Measurements from ENCODE around the gene PALM3. TPM values are rescaled to one million over a fixed set of nuclear protein-coding genes. Genes with fewer than 3 reads are reported as not detected.
"Not testable (repeated sequence)": the region's sequence is repeated elsewhere in the genome, so short reads cannot be mapped to it uniquely, and the experiment has no call there.

PALM3 gene
- total RNA-seq, 2 experiments from 2014 or later: 0.25 TPM; not detected in 1

- H3K36me3 ChIP-seq (ENCODE audit: insufficient read depth, low read length): no peaks in the 10 kb centered on the region
- POLR2A ChIA-PET: no interaction called here
- Mint-ChIP-seq H3K4me3 (no peak overlapping the region), H3K9me3 (no peaks in the 10 kb centered on the region), H3K4me1 (ENCODE audit: low read depth) (peaks cover 18% of the 10 kb centered on the region), H3K36me3 (ENCODE audit: low read depth) (no peaks in the 10 kb centered on the region), H3K27ac (peak overlapping the region; percentile 44), H3K27me3 (no peaks in the 10 kb centered on the region)
- TF ChIP-seq, protein P1, sequence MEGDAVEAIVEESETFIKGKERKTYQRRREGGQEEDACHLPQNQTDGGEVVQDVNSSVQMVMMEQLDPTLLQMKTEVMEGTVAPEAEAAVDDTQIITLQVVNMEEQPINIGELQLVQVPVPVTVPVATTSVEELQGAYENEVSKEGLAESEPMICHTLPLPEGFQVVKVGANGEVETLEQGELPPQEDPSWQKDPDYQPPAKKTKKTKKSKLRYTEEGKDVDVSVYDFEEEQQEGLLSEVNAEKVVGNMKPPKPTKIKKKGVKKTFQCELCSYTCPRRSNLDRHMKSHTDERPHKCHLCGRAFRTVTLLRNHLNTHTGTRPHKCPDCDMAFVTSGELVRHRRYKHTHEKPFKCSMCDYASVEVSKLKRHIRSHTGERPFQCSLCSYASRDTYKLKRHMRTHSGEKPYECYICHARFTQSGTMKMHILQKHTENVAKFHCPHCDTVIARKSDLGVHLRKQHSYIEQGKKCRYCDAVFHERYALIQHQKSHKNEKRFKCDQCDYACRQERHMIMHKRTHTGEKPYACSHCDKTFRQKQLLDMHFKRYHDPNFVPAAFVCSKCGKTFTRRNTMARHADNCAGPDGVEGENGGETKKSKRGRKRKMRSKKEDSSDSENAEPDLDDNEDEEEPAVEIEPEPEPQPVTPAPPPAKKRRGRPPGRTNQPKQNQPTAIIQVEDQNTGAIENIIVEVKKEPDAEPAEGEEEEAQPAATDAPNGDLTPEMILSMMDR (IDR thresholded peaks at IDR 0.05): peak; percentile 26
- DNase-seq (peak in 3 of 14 experiments; percentile 46 to 64 (median 61)), ATAC-seq (ENCODE audit: poor library complexity) (no peak)
- H3K4me1 ChIP-seq (ENCODE audit: insufficient read depth, low read length): peaks cover 24% of the 10 kb centered on the region
- CTCF ChIA-PET: interaction anchor here (0.7 to 1.8 kb wide), 2 partner anchors 10 to 497 kb away, joined by 3 to 6 read pairs; no protein-coding TSS in a partner anchor
- no peaks in the 10 kb centered on the region for H3K9me3 ChIP-seq (ENCODE audit: control insufficient read depth in 1 of 2, insufficient read depth in 1 of 2, low read length in 2 of 2)
- intact Hi-C loops (cut with DNase I, micrococcal nuclease): loop anchor here in 1 of 2 experiments (1.0 kb wide), 1 partner anchor 16 kb away; no protein-coding TSS in a partner anchor
- H3K4me3 ChIP-seq (ENCODE audit: low read length): no peak overlapping the region
- no peaks in the 10 kb centered on the region for H3K27me3 ChIP-seq (ENCODE audit: control insufficient read depth in 1 of 2, insufficient read depth in 2 of 2, low read length in 2 of 2)
- H3K27ac ChIP-seq (ENCODE audit: low read depth in 1 of 2, low read length in 2 of 2): no peak overlapping the region
These were observed 38.3 kb downstream of the PALM3 start for GRCh38 chr19:14023404-14024235.

GRCh38 chr19:14022469-14022868, 39.4 kb downstream of the PALM3 start:
- Histone ChIP-seq H3K27me3 (ENCODE audit: control insufficient read depth in 1 of 2, insufficient read depth in 2 of 2, low read length in 2 of 2) (no peaks in the 10 kb centered on the region), H3K27ac (ENCODE audit: low read depth in 1 of 2, low read length in 2 of 2) (no peak overlapping the region), H3K9me3 (ENCODE audit: control insufficient read depth in 1 of 2, insufficient read depth in 1 of 2, low read length in 2 of 2) (no peaks in the 10 kb centered on the region), H3K4me1 (ENCODE audit: insufficient read depth, low read length) (peaks cover 24% of the 10 kb centered on the region), H3K36me3 (ENCODE audit: insufficient read depth, low read length) (no peaks in the 10 kb centered on the region), H3K4me3 (ENCODE audit: low read length) (no peak overlapping the region)
- TF ChIP-seq, protein P1 (IDR thresholded peaks at IDR 0.05): no peak
- intact Hi-C loops (cut with DNase I, micrococcal nuclease): no loop called here
- DNase-seq (no peak), ATAC-seq (ENCODE audit: poor library complexity) (no peak)
- Mint-ChIP-seq H3K4me3 (no peak overlapping the region), H3K27me3 (no peaks in the 10 kb centered on the region), H3K9me3 (no peaks in the 10 kb centered on the region), H3K4me1 (ENCODE audit: low read depth) (peaks cover 11% of the 10 kb centered on the region), H3K27ac (no peak overlapping the region), H3K36me3 (ENCODE audit: low read depth) (no peaks in the 10 kb centered on the region)
- ChIA-PET CTCF (interaction anchor here (1.8 kb wide), 2 partner anchors 11 to 26 kb away, joined by 6 to 8 read pairs; no protein-coding TSS in a partner anchor), POLR2A (no interaction called here)

DNA sequence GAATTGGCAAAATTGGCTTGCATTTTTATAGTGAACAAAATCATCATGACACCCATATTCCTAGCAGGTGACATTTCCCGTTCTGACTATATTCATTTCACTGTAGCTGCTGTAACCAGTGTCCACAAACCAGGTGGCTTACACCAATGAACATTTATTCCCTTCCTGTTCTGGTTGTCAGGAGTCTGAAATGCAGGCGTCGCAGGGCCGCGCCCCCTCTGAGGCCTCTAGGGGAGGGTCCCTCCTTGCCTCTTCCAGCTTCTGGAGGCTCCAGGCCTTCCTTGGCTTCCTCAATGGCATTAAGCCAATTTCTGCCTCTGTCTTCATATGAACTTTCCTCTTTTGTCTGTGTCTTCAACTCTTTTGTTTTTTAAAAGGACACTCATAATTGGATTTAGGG, 40.4 kb downstream of the PALM3 start:
- intact Hi-C loops (cut with DNase I, micrococcal nuclease): no loop called here
- CTCF ChIA-PET: interaction anchor here (1.8 kb wide), 1 partner anchor 27 kb away, joined by 8 read pairs; no protein-coding TSS in a partner anchor

GRCh38 chr19:14019739-14020138, 42.1 kb downstream of the PALM3 start:
- POLR2A ChIA-PET: interaction anchor here (2.8 kb wide), 1 partner anchor 12 kb away, joined by 11 read pairs; the partner anchor contains the start of gene IL27RA
- H3K27me3 ChIP-seq (ENCODE audit: control insufficient read depth in 1 of 2, insufficient read depth in 2 of 2, low read length in 2 of 2); H3K9me3 Mint-ChIP-seq; H3K4me1 Mint-ChIP-seq (ENCODE audit: low read depth); ATAC-seq (ENCODE audit: poor library complexity); H3K27ac Mint-ChIP-seq; intact Hi-C loops (cut with DNase I, micrococcal nuclease); H3K36me3 Mint-ChIP-seq (ENCODE audit: low read depth); H3K27me3 Mint-ChIP-seq; H3K4me3 ChIP-seq (ENCODE audit: low read length); H3K4me3 Mint-ChIP-seq; DNase-seq; H3K9me3 ChIP-seq (ENCODE audit: control insufficient read depth in 1 of 2, insufficient read depth in 1 of 2, low read length in 2 of 2); H3K27ac ChIP-seq (ENCODE audit: low read depth in 1 of 2, low read length in 2 of 2); H3K36me3 ChIP-seq (ENCODE audit: insufficient read depth, low read length): not testable (repeated sequence)
- CTCF ChIA-PET: interaction anchor here (1.5 kb wide), 1 partner anchor 29 kb away, joined by 4 read pairs; no protein-coding TSS in a partner anchor
- peaks cover 13% of the 10 kb centered on the region for H3K4me1 ChIP-seq (ENCODE audit: insufficient read depth, low read length)

More for the DNA sequence above, 40.4 kb downstream of the PALM3 start:
- no peak overlapping the region for H3K27ac ChIP-seq (ENCODE audit: low read depth in 1 of 2, low read length in 2 of 2)
- Mint-ChIP-seq H3K36me3 (ENCODE audit: low read depth) (no peaks in the 10 kb centered on the region), H3K9me3 (no peaks in the 10 kb centered on the region), H3K27me3 (no peaks in the 10 kb centered on the region), H3K4me3 (no peak overlapping the region), H3K27ac (no peak overlapping the region), H3K4me1 (ENCODE audit: low read depth) (peaks cover 11% of the 10 kb centered on the region)
- TF ChIP-seq, protein P1 (IDR thresholded peaks at IDR 0.05): no peak
- DNase-seq (no peak), ATAC-seq (ENCODE audit: poor library complexity) (no peak)
- H3K4me1 ChIP-seq (ENCODE audit: insufficient read depth, low read length): peaks cover 21% of the 10 kb centered on the region
- H3K9me3 ChIP-seq (ENCODE audit: control insufficient read depth in 1 of 2, insufficient read depth in 1 of 2, low read length in 2 of 2): no peaks in the 10 kb centered on the region
- H3K27me3 ChIP-seq (ENCODE audit: control insufficient read depth in 1 of 2, insufficient read depth in 2 of 2, low read length in 2 of 2): no peaks in the 10 kb centered on the region
- H3K36me3 ChIP-seq (ENCODE audit: insufficient read depth, low read length): no peaks in the 10 kb centered on the region
- POLR2A ChIA-PET: interaction anchor here (0.8 to 1.7 kb wide), 2 partner anchors 10 to 15 kb away, joined by 3 to 6 read pairs; partner anchors contain the start of genes IL27RA and RFX1
- no peak overlapping the region for H3K4me3 ChIP-seq (ENCODE audit: low read length)

All from CD4-positive, alpha-beta T cell (primary cell).